GM12892 (cell line): ENCODE measurements around the gene KCTD16.

Experiments used
- POLR2A ChIP-seq: IDR thresholded peaks from 2 replicates; pipeline ENCODE4 v1.6.1; 2011; ENCODE audit warnings: low read depth, low read length, control low read depth
- POLR2AphosphoS5 ChIP-seq: IDR thresholded peaks from 2 replicates; pipeline ENCODE4 v1.6.1; 2011; ENCODE audit warnings: low read depth, low read length, control low read depth
- TAF1 ChIP-seq: IDR thresholded peaks from 2 replicates; pipeline ENCODE4 v1.6.1; 2011; ENCODE audit warnings: low read depth, mild to moderate bottlenecking, control low read depth, low read length, borderline replicate concordance

DNA sequence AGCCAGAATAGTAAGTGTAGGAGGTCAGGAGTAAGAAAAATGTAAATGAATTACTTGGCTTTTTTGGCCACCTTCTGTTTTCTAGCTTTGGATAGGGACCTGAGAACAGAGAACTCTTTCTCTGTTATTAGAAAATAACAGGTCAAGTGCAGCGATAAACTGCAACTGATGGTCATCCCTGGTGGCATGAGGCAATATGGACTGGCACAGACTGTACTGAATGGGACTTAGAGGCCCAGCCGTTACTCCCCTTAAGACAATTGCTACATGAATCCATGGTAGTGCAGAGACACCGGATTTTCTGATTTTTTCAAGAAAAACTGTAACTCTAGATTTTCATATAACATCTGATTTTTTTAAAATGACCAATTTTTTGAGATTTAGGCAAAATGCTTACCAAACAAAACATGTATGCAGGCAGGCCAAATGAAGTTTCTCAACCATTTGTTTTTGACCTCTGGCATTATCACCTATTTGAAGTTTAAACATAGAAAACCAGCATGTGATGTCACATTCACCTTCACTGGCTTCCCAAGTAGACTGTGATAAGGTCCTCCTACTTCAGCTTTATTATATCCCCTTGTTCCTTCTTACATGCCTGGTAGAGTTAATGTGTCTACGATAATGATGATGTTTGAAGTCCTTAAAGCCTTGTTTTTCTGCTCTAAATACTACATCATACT lies 262.6 kb downstream of the KCTD16 start:
- no peak for TF ChIP-seq POLR2A
- no peak for TF ChIP-seq POLR2AphosphoS5
- no peak for TF ChIP-seq TAF1
